OCI-LY1 (cell line): ENCODE measurements around the gene CUX1.
A peak's percentile ranks its signal among the peaks of the same experiment; 100 is the strongest.

Experiments used
- H2AFZ ChIP-seq: fragments of 200-600 bp; sonication (generic), shearing (Covaris generic); 2 replicates; pipeline ENCODE4 v1.6.0; 2014; ENCODE audit warnings: antibody characterized with exemption, mild to moderate bottlenecking, low read length
- H3F3A ChIP-seq: fragments of 200-600 bp; sonication (generic), shearing (Covaris generic); 2 replicates; pipeline ENCODE4 v1.6.0; 2014; ENCODE audit warnings: mild to moderate bottlenecking, antibody characterized with exemption, low read length, moderate library complexity; ENCODE audit not compliant: insufficient read depth
- H3K27ac ChIP-seq: fragments of 200-600 bp; sonication (generic); 2 replicates; pipeline ENCODE4 v1.5.1; 2014; ENCODE audit warnings: low read length, mixed run types, mild to moderate bottlenecking, low read depth; ENCODE audit not compliant: poor library complexity, severe bottlenecking
- H3K27me3 ChIP-seq: fragments of 200-600 bp; sonication (generic); 2 replicates; pipeline ENCODE4 v1.6.0; 2014; ENCODE audit warnings: antibody characterized with exemption, mild to moderate bottlenecking, low read length, moderate library complexity; ENCODE audit not compliant: insufficient read depth
- H3K36me3 ChIP-seq: fragments of 200-600 bp; sonication (generic); 2 replicates; pipeline ENCODE4 v1.6.1; 2014; ENCODE audit warnings: mild to moderate bottlenecking, antibody characterized with exemption, low read length, moderate library complexity, mixed read lengths; ENCODE audit not compliant: insufficient read depth
- H3K4me1 ChIP-seq: fragments of 200-600 bp; sonication (generic); 2 replicates; pipeline ENCODE4 v1.5.1; 2014; ENCODE audit warnings: mild to moderate bottlenecking, low read length, moderate library complexity; ENCODE audit not compliant: insufficient read depth, severe bottlenecking
- H3K4me2 ChIP-seq: fragments of 200-600 bp; sonication (generic), shearing (Covaris generic); 2 replicates; pipeline ENCODE4 v1.6.1; 2014; ENCODE audit warnings: low read length
- H3K4me3 ChIP-seq: fragments of 200-600 bp; sonication (generic); 2 replicates; pipeline ENCODE4 v1.5.1; 2014; ENCODE audit warnings: low read length, low read depth, mild to moderate bottlenecking, mixed read lengths; ENCODE audit not compliant: poor library complexity, severe bottlenecking
- H3K79me2 ChIP-seq: fragments of 200-600 bp; shearing (Covaris generic); 2 replicates; pipeline ENCODE4 v1.6.1; 2016; ENCODE audit warnings: mixed run types, low read length, mixed read lengths; ENCODE audit not compliant: insufficient read depth
- H3K9ac ChIP-seq: fragments of 200-600 bp; sonication (generic), shearing (Covaris generic); 2 replicates; pipeline ENCODE4 v1.6.1; 2014; ENCODE audit warnings: mild to moderate bottlenecking, low read length, mixed read lengths
- H3K9me2 ChIP-seq: fragments of 200-600 bp; sonication (generic), shearing (Covaris generic); 2 replicates; pipeline ENCODE4 v1.6.1; 2014; ENCODE audit warnings: low read depth, mild to moderate bottlenecking, low read length, mixed read lengths
- H3K9me3 ChIP-seq: fragments of 200-600 bp; shearing (Covaris generic); 2 replicates; pipeline ENCODE4 v1.6.1; 2014; ENCODE audit warnings: low read length, mixed read lengths
- H4K20me1 ChIP-seq: fragments of 200-600 bp; sonication (generic), shearing (Covaris generic); 2 replicates; pipeline ENCODE4 v1.6.0; 2016; ENCODE audit warnings: mild to moderate bottlenecking, low read length; ENCODE audit not compliant: insufficient read depth
- EZH2 ChIP-seq: fragments of 200-600 bp; sonication (generic), shearing (Covaris generic); IDR thresholded peaks from 2 replicates; pipeline ENCODE4 v1.8.0; 2017; ENCODE audit warnings: borderline replicate concordance, mixed run types, mild to moderate bottlenecking, antibody characterized with exemption, low read length, moderate library complexity, mixed read lengths
- TF ChIP-seq, protein P1 (sequence below): fragments of 200-600 bp; sonication (generic), shearing (Covaris generic); IDR thresholded peaks from 2 replicates; pipeline ENCODE4 v1.5.1; 2017; ENCODE audit warnings: mild to moderate bottlenecking, antibody characterized with exemption, low read length, moderate library complexity, mixed read lengths

The CUX1 gene

GRCh38 chr7:101823096-101823495, 5.7 kb downstream of the CUX1 start:
- Histone ChIP-seq H4K20me1 (no peaks in the 10 kb centered on the region), H3K36me3 (peaks cover 57% of the 10 kb centered on the region; the same call in 1 of the 2 replicates), H3K27me3 (no peaks in the 10 kb centered on the region), H3F3A (no peaks in the 10 kb centered on the region), H3K27ac (peak overlapping the region; percentile 86), H3K9me2 (no peaks in the 10 kb centered on the region), H2AFZ (no peak overlapping the region), H3K4me2 (peak overlapping the region; percentile 75), H3K79me2 (peaks cover 98% of the 10 kb centered on the region), H3K9me3 (no peaks in the 10 kb centered on the region), H3K9ac (peak overlapping the region; percentile 65), H3K4me3 (peak overlapping the region; percentile 85), H3K4me1 (peaks cover 98% of the 10 kb centered on the region)
- TF ChIP-seq EZH2: no peak
- TF ChIP-seq, protein P1, sequence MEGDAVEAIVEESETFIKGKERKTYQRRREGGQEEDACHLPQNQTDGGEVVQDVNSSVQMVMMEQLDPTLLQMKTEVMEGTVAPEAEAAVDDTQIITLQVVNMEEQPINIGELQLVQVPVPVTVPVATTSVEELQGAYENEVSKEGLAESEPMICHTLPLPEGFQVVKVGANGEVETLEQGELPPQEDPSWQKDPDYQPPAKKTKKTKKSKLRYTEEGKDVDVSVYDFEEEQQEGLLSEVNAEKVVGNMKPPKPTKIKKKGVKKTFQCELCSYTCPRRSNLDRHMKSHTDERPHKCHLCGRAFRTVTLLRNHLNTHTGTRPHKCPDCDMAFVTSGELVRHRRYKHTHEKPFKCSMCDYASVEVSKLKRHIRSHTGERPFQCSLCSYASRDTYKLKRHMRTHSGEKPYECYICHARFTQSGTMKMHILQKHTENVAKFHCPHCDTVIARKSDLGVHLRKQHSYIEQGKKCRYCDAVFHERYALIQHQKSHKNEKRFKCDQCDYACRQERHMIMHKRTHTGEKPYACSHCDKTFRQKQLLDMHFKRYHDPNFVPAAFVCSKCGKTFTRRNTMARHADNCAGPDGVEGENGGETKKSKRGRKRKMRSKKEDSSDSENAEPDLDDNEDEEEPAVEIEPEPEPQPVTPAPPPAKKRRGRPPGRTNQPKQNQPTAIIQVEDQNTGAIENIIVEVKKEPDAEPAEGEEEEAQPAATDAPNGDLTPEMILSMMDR: no peak

DNA sequence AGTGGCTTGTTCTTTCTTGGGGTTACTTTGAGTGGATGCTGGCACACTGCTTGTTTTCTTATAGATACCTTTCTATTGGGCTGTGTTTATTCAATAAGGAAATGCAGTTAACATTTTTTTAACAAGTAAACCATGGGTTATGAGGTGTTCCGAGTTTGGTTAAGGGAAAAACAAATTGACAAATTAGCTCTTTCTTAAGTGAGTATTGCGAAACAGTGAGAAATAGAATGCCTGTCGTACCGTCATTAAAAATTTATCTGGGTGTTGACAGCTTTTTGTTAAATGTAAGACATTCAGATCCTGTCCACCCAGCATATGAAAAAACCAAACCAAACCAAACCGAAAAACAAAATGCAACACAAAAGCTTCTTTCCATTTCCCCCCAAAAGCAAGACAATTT, 6.2 kb downstream of the CUX1 start:
- no peaks in the 10 kb centered on the region for H3K27me3 ChIP-seq
- H3K4me1 ChIP-seq: peaks cover 98% of the 10 kb centered on the region
- peaks cover 98% of the 10 kb centered on the region for H3K79me2 ChIP-seq
- H3F3A ChIP-seq: no peaks in the 10 kb centered on the region
- no peak for TF ChIP-seq EZH2
- TF ChIP-seq, protein P1: no peak
- no peaks in the 10 kb centered on the region for H4K20me1 ChIP-seq
- peak overlapping the region; percentile 75 for H3K4me2 ChIP-seq
- no peak overlapping the region for H2AFZ ChIP-seq
- H3K36me3 ChIP-seq: peaks cover 57% of the 10 kb centered on the region; the same call in 1 of the 2 replicates
- H3K4me3 ChIP-seq: peak overlapping the region; percentile 85
- H3K27ac ChIP-seq: peak overlapping the region; percentile 86
- H3K9ac ChIP-seq: peak overlapping the region; percentile 65; the same call in 1 of the 2 replicates
- no peaks in the 10 kb centered on the region for H3K9me3 ChIP-seq
- no peaks in the 10 kb centered on the region for H3K9me2 ChIP-seq

DNA sequence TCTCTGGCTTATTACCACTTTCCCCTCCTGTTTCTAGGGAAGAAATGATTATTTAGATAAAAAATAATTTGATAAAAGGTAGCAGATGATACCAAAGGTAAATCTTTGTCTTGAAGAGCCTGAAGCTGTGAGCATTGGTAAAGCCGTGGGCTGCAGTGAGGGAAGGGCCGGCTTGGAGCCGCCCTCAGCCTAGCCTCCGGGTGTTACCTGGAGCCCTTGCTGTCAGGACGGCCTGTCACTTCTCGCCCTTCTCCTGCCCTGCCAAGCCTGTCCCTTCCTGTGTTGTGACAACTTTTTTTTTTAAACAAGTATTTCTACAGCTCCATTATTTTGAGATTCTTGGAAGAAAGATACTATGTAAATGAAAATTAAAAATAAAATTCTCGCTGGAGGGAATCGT, 7.0 kb downstream of the CUX1 start:
- TF ChIP-seq, protein P1: no peak
- no peaks in the 10 kb centered on the region for H3K27me3 ChIP-seq
- H4K20me1 ChIP-seq: no peaks in the 10 kb centered on the region
- H3K4me1 ChIP-seq: peaks cover 90% of the 10 kb centered on the region
- no peak overlapping the region for H2AFZ ChIP-seq
- H3K36me3 ChIP-seq: peaks cover 57% of the 10 kb centered on the region
- H3K79me2 ChIP-seq: peaks cover 98% of the 10 kb centered on the region
- H3K4me3 ChIP-seq: peak overlapping the region; percentile 85
- no peaks in the 10 kb centered on the region for H3K9me2 ChIP-seq
- peak overlapping the region; percentile 75 for H3K4me2 ChIP-seq
- H3K27ac ChIP-seq: peak overlapping the region; percentile 86
- no peaks in the 10 kb centered on the region for H3F3A ChIP-seq
- H3K9me3 ChIP-seq: no peaks in the 10 kb centered on the region
- peak overlapping the region; percentile 46; the same call in 1 of the 2 replicates for H3K9ac ChIP-seq
